ENCODE data around the gene CROCC2.

DNA sequence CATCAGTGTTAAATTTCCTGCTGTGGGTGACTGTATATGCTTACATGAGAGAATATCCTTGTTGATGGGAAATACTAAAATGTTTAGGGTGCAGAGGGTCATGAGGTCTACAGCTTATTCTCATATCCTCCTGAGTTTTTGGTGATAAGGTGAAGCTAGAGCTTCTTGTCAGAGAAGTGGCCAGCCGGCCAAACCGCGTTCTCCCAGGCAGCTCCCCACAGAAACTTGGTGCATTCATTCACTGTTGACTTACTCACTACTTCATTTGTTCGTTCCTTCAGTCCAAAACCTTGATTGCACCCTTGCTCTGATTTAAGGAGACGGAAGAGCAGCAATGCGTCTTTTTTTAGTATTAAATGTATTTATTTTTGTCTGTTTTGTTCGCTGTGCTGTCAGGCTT lies 101.0 kb downstream of the CROCC2 start:
- TF ChIP-seq POLR2A (IDR thresholded peaks at IDR 0.05) = no peak
- TF ChIP-seq, protein P1, sequence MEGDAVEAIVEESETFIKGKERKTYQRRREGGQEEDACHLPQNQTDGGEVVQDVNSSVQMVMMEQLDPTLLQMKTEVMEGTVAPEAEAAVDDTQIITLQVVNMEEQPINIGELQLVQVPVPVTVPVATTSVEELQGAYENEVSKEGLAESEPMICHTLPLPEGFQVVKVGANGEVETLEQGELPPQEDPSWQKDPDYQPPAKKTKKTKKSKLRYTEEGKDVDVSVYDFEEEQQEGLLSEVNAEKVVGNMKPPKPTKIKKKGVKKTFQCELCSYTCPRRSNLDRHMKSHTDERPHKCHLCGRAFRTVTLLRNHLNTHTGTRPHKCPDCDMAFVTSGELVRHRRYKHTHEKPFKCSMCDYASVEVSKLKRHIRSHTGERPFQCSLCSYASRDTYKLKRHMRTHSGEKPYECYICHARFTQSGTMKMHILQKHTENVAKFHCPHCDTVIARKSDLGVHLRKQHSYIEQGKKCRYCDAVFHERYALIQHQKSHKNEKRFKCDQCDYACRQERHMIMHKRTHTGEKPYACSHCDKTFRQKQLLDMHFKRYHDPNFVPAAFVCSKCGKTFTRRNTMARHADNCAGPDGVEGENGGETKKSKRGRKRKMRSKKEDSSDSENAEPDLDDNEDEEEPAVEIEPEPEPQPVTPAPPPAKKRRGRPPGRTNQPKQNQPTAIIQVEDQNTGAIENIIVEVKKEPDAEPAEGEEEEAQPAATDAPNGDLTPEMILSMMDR (IDR thresholded peaks at IDR 0.05) = no peak

Data from heart left ventricle (tissue), 13 donors.